Measurements from ENCODE around the gene SLC2A6. TPM values are rescaled to one million over a fixed set of nuclear protein-coding genes. Genes with fewer than 3 reads are reported as not detected.

Gene SLC2A6
- total and polyA plus RNA-seq, 2 of the 8 experiments (the other 6 are each of a cell fraction or from before 2014, with no cell fraction given): 16.6 to 17.8 TPM

DNA sequence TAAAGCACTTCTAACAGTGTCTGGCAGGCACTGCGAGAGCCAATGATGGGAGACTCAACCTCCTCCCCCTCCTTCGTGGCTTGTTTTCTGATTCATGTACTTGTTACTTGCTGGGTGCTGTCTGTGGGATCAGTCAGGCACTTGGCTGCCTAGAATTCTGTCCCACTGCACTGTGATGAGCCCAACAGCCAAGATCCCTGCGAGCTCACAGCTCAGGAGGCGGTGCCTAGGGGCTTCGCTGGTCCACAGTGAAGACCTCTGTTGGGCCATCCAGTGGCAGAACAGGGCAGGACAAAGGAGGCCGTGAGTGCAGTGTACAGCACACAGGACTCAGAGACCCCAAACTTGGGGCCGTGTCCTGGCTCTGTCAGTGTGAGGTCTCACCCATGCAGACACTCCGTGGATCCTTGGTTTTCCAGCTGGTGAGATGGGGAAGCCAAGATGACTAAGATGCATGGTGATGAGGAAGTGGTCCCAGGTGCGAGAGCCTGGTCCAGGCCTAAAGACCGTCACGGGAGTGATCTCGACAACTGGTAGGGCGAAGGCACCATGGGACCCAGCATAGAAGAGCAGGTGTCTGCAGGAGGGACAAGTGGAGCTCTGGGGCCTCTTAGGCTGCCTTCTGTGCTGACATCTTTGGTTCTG is 26.4 kb upstream of the SLC2A6 start:
- H3K14ac ChIP-seq (ENCODE audit: insufficient read length): no peak overlapping the region
- H2BK120ac ChIP-seq (replicated peaks; ENCODE audit: low read depth, low read length): no peak overlapping the region
- peaks cover 0 to 14% (median 12%) of the 10 kb centered on the region in 4 experiments; a peak in 6 of 7 replicates for H3K4me1 ChIP-seq (replicated peaks in 1 of 4; ENCODE audit: control insufficient read depth in 3 of 4, insufficient read depth in 4 of 4, low read length in 3 of 4)
- H4K8ac ChIP-seq (ENCODE audit: extremely low read depth, insufficient read depth, low read length): no peak overlapping the region
- no peak overlapping the region for H3K56ac ChIP-seq (replicated peaks; ENCODE audit: insufficient read length, low read depth, low read length)
- FAIRE-seq (no peak), DNase-seq (ENCODE audit: low read depth in 1 of 2, low spot score in 2 of 2) (no peak)
- no peaks in the 10 kb centered on the region for H3K36me3 ChIP-seq (ENCODE audit: control insufficient read depth in 2 of 4, insufficient read depth in 4 of 4, low read length in 3 of 4)
- no peak overlapping the region for H2BK15ac ChIP-seq (ENCODE audit: low read length)
- ChIA-PET CTCF (ENCODE audit: partially characterized antibody) (interaction anchor here (1.1 to 3.0 kb wide), 5 partner anchors 10 to 110 kb away, joined by 3 to 13 read pairs (median 4); partner anchors contain the start of gene MYMK), POLR2A (ENCODE audit: partially characterized antibody) (no interaction called here)
- no peak overlapping the region for H3K4ac ChIP-seq (replicated peaks; ENCODE audit: insufficient read length, low read depth, low read length)
- 94% methylated on average over 13 of the region's 13 CpGs; no CpG with 5 or more reads in 1 of the 2 experiments for WGBS, 2 experiments (ENCODE audit: extremely low coverage in 1 of 2, insufficient coverage in 1 of 2, insufficient read length in 1 of 2, insufficient replicate concordance in 2 of 2, low coverage in 1 of 2, low lambda C conversion rate in 2 of 2, missing lambda C conversion rate in 1 of 2)
- no peak overlapping the region for H3K4me2 ChIP-seq (ENCODE audit: insufficient read depth in 1 of 2, low read depth in 2 of 2, low read length in 2 of 2)
- H3K27ac ChIP-seq (ENCODE audit: low read depth, low read length): no peak overlapping the region
- no peak overlapping the region for H3K9ac ChIP-seq (replicated peaks in 1 of 4; ENCODE audit: extremely low read depth in 1 of 4, low read depth in 3 of 4, low read length in 3 of 4)
- TF ChIP-seq JUN (IDR thresholded peaks at IDR 0.05; ENCODE audit: low read depth, low read length): no peak
- TF ChIP-seq RAD21 (IDR thresholded peaks at IDR 0.05 in 1 of 2, conservative IDR thresholded peaks at IDR 0.05 in 1 of 2; ENCODE audit: low read depth in 2 of 2, low read length in 2 of 2): 0 out of 4 replicates have a peak, but pooled peaks of 1 of the 2 experiments have one; percentile 1
- H3K23me2 ChIP-seq (ENCODE audit: low read depth, low read length): peaks cover 4% of the 10 kb centered on the region; the same call in 1 of the 2 replicates
- no peak overlapping the region for H2BK20ac ChIP-seq (ENCODE audit: low read length)
- no peaks in the 10 kb centered on the region for H3K79me1 ChIP-seq (ENCODE audit: low read depth, low read length)
- H3K27me3 ChIP-seq (replicated peaks in 1 of 4; ENCODE audit: control insufficient read depth in 3 of 4, extremely low read depth in 1 of 4, insufficient read depth in 3 of 4, low read length in 3 of 4): peaks cover 0 to 2% (median 0%) of the 10 kb centered on the region in 4 experiments; a peak in 1 of 7 replicates
- peaks cover 2 to 11% of the 10 kb centered on the region in 2 experiments; a peak in 2 of 4 replicates for H3K9me3 ChIP-seq (ENCODE audit: insufficient read depth in 2 of 2, low read depth in 1 of 2, low read length in 1 of 2)
- no peak overlapping the region for H4K91ac ChIP-seq (replicated peaks; ENCODE audit: insufficient read length, low read length)
- H2BK5ac ChIP-seq (ENCODE audit: low read depth, low read length): no peak overlapping the region
- H3K23ac ChIP-seq (ENCODE audit: insufficient read length): no peak overlapping the region
- H2BK12ac ChIP-seq (ENCODE audit: low read depth, low read length): no peak overlapping the region
- no peak overlapping the region for H4K5ac ChIP-seq (ENCODE audit: insufficient read length, low read depth, low read length)
- no peaks in the 10 kb centered on the region for H4K20me1 ChIP-seq (replicated peaks in 1 of 2; ENCODE audit: control insufficient read depth in 1 of 2, insufficient read depth in 2 of 2, low read length in 2 of 2)
- H2AFZ ChIP-seq (ENCODE audit: low read length): no peak overlapping the region
- H3K79me2 ChIP-seq (ENCODE audit: control insufficient read depth in 1 of 2, insufficient read depth in 2 of 2, low read length in 2 of 2): no peaks in the 10 kb centered on the region
- H3K18ac ChIP-seq (ENCODE audit: extremely low read depth, low read length): no peak overlapping the region
- no peak overlapping the region for H2AK5ac ChIP-seq (ENCODE audit: low read depth, low read length)
- H3K4me3 ChIP-seq (ENCODE audit: extremely low read depth in 1 of 4, insufficient read depth in 2 of 4, low read depth in 3 of 4, low read length in 4 of 4): no peak overlapping the region
